GF-D8 (cell line): Measurements from ENCODE around the gene AIFM2.
"Not testable (repeated sequence)": the region's sequence is repeated elsewhere in the genome, so short reads cannot be mapped to it uniquely, and the experiment has no call there.

Experiments
- DNase-seq: peaks from one replicate; lab custom pipeline; 2025; lab: John Stamatoyannopoulos, UW

The AIFM2 gene

DNA sequence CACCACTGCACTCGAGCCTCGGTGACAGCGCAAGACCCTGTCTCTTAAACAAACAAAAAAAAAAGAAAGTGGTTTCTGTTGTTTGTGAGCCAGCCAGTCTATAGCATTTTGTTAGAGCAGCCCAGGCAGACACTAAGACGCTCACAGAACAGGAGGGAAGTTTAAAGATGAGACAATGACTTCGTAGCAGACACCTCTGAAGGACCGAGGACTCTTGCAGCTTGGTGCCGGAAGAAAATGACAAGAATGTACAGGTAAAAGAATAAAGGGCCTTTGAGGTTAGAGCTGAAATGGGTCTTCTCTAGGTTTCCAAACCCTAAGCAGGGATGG is 40.3 kb downstream of the AIFM2 start:
- DNase-seq = no peak

DNA sequence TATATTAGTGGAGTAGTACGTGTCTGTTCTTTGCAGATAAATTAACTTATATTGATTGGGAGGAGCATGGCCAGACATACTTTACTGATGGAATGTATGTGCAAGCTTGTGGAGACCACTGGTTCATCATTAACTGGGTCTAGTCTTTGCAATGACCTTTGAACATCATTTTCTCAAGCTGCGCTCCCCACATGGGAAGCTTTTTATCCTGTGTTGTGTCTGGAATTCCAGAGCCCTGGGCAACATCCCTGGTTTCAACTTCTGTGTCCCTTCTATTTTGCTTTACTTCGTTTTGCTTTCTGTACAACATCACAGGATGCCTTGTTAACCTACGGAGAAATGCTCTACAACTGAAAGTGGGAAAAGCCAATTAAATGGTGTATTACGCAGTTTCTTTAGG is 41.7 kb downstream of the AIFM2 start:
- no peak for DNase-seq

DNA sequence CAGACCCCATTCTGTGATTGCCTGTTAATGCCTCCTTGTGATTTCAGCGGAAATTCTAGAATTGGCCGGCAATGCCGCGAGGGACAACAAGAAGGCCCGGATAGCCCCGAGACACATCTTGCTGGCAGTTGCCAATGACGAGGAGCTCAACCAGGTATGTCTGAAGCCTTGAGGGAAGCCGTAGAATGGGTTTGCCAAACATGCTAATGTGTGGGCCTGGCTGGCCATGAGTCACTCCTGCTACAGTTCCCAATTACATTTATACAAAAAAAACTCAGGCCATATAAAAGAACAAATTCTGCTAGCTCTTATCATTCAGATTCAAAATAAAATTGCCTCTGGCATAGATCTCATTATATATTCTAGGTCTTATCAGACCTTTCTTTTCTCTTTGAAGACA is 42.6 kb downstream of the AIFM2 start:
- no peak for DNase-seq

DNA sequence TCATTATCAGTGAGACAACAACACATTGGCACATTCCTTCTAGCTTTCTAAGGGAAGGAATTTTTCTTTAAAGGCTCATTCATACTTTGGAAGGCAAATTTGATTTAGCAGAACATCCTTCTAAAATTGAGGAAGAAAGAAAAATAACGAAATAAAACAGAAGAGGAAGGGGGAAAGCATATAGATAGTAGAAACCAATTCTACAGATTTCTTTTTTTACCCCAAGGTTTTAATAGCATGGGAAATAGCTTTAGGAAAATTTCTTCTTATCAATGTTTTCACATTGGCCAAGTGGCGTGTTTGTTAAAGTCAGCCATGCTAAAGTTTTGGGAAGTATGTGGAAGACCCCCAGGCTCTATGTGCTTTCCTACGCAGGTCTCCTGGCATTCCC is 44.3 kb downstream of the AIFM2 start:
- no peak for DNase-seq

DNA sequence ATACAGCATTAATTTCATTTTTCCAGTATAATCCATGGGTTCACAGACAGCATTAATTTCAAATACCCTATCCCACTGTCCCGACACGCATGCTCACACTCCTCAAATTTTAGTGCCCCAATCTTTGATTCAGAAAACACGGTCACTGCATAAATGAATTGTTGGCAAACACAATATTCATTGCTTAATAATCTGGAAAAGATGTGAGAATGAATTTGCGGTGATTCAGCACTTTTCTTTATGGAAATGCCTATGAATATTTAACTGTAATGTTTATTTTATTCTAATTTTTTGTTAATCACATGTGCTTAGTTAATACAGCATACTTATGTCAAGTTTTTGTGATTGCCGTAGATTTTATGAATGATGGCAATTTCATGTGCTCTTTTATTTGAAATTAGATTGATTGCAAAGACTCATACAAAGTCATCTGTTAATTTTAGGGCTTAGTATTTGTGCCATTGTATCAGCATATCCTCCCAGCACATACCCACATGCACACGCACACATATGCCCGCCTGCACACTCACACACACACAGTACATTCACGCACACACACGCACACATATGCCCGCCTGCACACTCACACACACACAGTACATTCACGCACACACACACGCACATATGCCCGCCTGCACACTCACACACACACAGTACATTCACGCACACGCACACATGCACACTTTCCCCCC is 44.9 kb downstream of the AIFM2 start:
- DNase-seq = no peak

DNA sequence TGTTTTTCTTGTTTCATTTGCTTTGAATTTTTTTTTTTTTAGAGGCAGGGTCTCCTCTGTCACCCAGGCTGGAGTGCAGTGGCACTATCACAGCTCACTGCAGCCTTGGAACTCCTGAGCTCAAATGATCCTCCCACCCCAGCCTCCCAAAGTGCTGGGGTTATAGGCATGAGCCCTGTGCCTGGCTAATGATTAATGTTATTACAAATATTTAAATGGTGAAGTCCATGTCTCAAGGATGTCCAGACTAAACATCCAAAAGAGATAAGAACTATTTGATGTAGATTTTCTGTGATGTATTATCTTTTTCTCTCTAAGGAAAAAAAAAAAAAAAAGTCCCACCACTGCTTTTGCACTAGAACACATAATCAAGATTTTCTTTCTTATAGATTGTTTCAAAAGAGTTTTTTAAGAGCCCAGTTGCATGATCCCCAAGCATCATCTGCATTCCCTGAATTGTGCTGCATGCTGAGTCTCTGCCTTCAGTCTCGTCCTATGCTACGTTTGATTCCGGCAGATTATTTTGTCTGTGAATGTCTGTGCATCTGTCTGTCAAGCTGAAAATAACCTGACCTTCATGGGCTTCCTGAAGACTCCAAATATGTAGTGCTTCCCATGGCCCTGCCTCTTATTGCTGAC is 46.5 kb downstream of the AIFM2 start:
- no peak for DNase-seq

DNA sequence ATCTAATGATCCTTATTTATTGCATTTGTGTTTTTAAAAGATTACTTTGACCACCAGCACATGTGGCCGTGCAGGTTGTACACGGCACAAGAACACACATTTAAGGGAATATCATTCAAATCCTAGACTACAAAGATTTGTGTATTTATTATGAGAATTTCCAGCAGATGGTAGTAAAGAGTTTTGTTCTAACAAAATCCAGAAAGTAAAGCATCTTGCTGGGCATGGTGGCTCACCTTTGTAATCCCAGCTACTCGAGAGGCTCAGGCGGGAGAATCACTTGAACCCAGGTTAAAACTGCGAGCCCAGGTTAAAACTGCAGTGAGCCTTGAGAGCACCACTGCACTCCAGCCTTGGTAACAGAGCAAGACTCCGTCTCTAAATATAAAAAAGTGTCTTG is 48.4 kb downstream of the AIFM2 start:
- no peak for DNase-seq

DNA sequence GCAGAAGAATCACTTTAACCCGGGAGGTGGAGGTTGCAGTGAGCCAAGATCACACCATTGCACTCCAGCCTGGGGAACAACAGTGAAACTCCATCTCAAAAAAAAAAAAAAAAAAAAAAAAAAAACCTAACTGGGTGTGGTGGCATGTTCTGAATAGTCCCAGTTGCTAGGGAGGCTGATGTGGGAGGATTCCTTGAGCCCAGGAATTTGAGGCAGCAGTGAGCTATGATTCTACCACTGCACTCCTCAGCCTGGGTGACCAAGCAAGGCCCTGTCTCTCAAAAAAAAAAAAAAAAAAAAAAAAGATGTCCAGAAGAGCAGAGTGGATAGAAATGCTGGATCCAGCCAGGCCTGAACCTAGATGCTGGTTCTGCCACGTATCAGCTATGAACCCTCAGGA is 51.8 kb downstream of the AIFM2 start:
- not testable (repeated sequence) for DNase-seq

DNA sequence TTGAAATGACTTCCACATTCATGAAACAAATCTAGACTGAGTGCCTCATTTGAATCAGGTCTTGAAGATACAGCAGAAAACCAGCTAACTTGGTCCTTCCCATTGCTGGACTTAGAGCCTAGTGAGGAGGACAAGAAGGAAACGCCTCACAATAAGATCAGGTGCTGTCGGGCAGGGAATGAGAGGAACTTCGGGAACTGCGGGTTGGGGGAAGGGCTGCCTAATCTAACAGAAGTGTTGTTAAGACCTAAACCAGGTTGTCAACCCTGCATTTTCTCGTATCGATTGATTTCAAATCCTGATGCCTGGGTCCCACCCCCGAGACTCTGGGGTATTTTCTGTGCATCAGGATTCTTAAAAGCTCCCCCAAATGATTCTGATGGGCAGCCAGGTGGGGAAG is 53.7 kb downstream of the AIFM2 start:
- no peak for DNase-seq

DNA sequence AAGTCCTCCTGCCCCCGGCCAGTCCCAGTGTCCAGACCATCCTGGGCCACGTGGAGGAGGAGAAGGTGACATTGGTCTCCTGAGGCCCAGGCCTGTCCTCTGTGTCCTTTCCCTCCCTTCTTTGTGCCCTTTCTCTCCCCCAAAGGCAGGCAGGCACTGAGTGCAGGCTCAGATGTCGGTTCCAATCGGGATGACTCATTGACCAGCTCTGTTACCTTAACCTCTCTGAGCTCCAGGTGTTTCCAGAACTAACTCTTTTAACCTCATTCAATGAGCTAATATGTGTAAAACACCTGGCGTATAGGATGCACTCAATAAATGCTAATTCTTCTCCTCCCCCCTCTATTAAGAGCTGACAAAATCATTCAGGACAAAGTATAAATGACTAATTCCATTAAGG is 54.3 kb downstream of the AIFM2 start:
- DNase-seq = no peak

DNA sequence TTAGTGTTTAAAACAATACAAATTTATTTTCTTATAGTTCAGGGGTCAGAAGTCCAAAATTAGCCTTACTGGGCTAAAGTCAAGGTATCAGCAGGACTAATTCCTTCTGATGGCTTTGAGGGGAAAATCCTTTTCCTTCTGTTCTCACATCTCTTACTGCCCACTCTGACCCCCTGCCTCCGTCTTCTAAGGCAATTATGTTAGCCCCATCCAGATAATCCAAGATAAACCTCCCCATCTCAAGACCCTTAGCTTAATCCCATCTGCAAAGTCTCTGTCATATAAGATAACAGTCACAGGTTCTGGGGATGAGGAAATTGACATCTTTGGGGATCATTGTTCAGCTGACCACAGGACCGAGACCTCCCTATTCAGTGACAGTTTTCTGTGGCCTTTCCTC is 57.7 kb downstream of the AIFM2 start:
- no peak for DNase-seq

DNA sequence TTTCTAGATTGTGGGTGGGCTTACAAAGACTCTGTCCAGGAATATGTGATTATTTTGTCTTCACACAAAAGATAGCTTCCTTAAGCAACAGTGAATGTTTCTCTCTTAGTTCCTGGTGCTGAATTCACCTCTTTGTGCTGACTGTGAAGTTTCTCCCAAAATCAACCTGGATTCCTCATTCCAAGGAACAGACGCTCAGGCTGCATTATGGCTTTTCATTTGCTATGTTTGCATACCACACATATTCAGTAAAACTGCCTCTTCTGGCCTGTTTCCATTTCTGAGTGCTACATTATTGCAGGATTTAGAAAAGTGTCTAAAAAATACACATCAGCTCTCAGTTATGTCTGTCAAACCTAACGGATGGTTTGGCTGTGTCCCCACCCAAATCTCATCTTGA is 58.5 kb downstream of the AIFM2 start:
- DNase-seq = no peak

DNA sequence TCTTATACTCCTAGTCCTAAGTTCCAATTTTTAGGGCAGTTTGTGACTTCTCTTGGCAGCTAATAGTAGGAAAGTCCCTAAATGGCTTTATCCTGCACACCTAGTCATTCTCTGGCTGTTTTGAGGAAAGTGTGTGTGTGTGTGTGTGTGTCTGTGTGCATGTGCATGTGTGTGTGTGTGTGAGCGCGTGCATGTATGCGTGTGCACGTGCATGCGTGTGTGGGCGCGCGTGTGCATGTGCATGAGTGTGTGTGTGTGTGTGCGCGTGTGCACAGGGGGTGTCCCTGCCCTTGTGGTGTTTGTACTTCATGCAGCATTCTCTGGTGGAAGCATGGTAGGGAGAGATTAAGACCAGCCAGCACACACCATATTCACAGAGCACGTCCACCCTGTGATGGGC is 61.8 kb downstream of the AIFM2 start:
- no peak for DNase-seq

DNA sequence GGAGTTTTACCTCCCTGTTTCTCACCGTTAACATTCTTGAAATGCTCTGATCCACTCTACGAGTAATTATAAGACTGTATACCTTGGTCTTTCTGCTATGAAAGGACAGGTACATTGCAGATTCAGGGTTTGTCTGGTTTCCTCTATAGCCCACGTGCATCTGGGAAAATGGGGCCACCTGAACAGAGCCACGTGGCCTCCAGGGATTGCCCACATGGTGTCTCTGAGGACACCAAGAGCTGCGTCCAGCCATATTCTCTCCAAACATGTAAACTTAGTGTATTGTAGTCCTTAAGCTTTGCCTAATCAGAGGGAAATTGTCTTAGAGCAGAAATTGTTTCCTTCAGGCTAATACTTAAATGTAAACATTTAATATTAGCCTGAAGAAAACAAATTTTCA is 63.3 kb downstream of the AIFM2 start:
- no peak for DNase-seq

DNA sequence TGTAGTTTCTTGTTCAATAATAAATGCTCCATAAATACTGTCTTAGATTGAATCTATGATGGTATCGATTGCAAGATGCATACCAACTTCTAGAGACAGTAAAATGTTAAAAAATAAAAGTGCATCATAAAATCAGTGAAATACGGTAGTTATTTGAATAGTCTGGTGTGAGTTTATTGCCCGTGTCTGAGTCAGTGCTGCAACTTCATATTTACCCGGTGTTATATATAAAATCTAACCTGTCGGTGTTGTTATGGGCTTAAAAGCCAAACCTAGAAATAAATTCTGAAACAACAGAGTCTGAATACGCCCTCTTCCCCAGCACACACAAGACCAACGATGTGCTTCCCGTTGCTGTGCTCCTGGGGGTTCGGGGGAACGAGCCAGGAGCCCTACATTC is 63.7 kb downstream of the AIFM2 start:
- no peak for DNase-seq

DNA sequence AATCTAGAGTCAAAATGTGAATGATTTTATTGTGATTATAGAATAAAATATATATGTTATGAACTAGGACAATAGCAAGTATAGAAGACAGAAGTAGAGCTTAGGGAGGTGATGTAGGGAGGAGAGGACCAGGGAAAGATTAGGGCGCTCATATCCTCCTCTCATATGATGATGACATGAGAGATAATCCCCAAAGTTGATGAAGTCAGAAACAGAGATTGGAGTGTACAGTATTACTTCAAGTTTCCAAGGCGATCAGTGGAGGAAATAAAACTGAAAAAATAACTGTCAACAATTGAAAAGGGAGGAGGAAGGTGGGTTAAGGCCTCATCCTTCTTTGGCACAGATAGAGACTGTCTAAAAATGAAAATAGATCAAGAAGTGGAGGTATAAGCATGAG is 65.0 kb downstream of the AIFM2 start:
- no peak for DNase-seq

DNA sequence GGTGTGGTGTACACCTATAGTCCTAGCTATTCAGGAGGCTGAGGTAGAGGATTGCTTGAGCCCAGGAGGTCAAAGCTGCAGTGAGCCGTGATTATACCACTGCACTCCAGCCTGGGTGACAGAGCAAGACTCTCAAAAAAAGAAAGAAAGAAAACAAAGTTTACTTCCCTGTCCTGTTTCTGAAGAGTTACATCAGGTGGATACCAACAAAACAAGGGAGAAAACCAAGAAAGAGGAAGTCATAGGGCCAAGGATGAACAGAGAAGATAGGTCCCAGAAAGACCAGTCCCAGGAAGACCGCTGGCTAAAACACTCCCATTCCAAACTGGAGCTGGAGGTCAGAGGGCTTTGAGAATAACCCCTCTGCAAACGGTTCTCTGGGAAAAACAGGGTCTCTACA is 66.4 kb downstream of the AIFM2 start:
- DNase-seq = no peak

DNA sequence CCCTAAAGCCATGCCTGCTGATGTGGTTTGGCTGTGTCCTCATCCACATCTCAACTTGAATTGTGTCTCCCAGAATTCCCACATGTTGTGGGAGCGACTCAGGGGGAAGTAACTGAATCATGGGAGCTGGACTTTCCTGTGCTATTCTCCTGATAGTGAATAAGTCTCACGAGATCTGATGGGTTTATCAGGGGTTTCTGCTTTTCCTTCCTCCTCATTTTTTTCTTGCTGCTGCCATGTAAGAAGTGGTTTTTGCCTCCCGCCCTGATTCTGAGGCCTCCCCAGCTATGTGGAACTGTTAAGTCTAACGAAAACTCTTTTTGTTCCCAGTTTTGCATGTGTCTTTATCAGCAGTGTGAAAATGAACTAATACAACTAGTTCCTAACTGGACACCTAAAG is 68.1 kb downstream of the AIFM2 start:
- DNase-seq = no peak

DNA sequence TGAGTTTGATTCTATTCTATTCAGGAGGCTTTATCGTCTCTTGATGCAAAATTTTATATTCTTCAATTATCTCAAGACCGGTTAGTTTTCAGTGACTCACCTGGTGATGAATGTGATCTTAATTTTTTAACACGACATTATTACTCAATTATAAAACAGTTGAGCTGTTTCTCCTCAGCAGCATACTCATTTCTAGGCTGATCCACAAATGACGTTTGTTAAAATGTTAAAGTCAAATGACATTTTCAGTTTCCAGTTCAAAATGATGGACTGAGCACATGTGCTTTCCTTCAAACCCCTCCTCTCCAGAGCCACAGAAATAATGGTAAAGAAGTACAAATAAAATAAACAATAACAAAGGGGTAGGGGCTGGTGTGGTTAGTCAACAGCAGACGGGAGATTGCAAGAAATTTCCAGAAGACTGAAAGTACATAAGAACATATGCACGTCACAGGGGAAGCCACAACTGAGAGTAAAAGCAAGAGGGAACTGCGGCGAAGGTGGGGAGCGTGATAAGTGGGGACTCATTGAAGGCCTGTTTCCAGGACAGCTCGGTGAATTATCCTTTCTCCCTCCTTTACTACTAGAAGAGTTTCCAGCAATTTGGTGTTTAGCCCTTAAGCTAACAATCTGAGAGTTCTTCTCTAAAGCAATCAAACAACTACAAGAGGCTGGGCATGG is 69.1 kb downstream of the AIFM2 start:
- DNase-seq = no peak
